ENCODE results near the gene MYO1H.

MYO1H gene

GRCh38 chr12:109378569-109378968 is 30.9 kb downstream of the MYO1H start:
- H3K27ac ChIP-seq: no peak overlapping the region
- TF ChIP-seq CTCF (conservative IDR thresholded peaks at IDR 0.05): no peak

- TF ChIP-seq CTCF (conservative IDR thresholded peaks at IDR 0.05): no peak
- H3K27ac ChIP-seq: no peak overlapping the region
Observed at GRCh38 chr12:109382031-109382430, 34.3 kb downstream of the MYO1H start.

- no peak for TF ChIP-seq CTCF (conservative IDR thresholded peaks at IDR 0.05)
Observed at GRCh38 chr12:109383240-109383639, 35.5 kb downstream of the MYO1H start.

GRCh38 chr12:109385339-109386058 is 37.8 kb downstream of the MYO1H start:
- TF ChIP-seq CTCF (conservative IDR thresholded peaks at IDR 0.05): peak; percentile 72
- peak overlapping the region; percentile 24; the same call in 1 of the 2 replicates for H3K27ac ChIP-seq

More at GRCh38 chr12:109383240-109383639, 35.5 kb downstream of the MYO1H start:
- H3K27ac ChIP-seq: no peak overlapping the region

GRCh38 chr12:109386059-109386433 is 38.3 kb downstream of the MYO1H start:
- TF ChIP-seq CTCF (conservative IDR thresholded peaks at IDR 0.05): no peak
- no peak overlapping the region for H3K27ac ChIP-seq

GRCh38 chr12:109387425-109388166 is 39.9 kb downstream of the MYO1H start:
- peak; percentile 91 for TF ChIP-seq CTCF (conservative IDR thresholded peaks at IDR 0.05)

GRCh38 chr12:109388167-109388563 is 40.5 kb downstream of the MYO1H start:
- no peak overlapping the region for H3K27ac ChIP-seq
- TF ChIP-seq CTCF (conservative IDR thresholded peaks at IDR 0.05): no peak

More at GRCh38 chr12:109387425-109388166, 39.9 kb downstream of the MYO1H start:
- no peak overlapping the region for H3K27ac ChIP-seq

All from VCaP (cell line).